OCI-LY3 (cell line): ENCODE measurements around the gene FILIP1L.

ENCODE experiments used
- EZH2phosphoT487 ChIP-seq: fragments of 200-600 bp; shearing (Covaris generic); IDR thresholded peaks from 2 replicates; pipeline ENCODE4 v1.6.1; 2018; ENCODE audit warnings: antibody characterized with exemption, mixed run types, low read depth
- TF ChIP-seq, protein P1 (sequence below): fragments of 200-600, 300-600 bp; sonication (generic); IDR thresholded peaks from 2 replicates; pipeline ENCODE4 v1.5.1; 2014; ENCODE audit warnings: antibody characterized with exemption, low read length, low read depth

DNA sequence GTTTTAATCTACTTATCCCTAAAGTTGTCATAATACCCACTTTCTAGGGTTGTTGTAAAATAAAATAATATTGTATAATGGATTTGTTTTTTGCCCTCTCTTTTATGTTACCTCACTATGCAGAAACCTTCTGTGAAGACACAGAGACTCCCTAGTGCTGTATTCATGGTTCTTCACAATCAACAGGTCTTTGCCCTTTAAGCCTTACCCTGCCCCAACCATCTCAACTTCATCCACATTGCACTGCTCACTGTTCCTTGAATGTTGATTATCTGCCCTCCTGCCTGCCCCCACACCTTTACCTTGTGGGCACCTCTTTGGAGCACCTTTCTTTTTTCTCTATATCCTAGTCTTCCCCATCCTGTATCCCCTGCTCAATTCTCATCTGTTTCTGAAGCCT lies 275.5 kb downstream of the FILIP1L start:
- TF ChIP-seq, protein P1, sequence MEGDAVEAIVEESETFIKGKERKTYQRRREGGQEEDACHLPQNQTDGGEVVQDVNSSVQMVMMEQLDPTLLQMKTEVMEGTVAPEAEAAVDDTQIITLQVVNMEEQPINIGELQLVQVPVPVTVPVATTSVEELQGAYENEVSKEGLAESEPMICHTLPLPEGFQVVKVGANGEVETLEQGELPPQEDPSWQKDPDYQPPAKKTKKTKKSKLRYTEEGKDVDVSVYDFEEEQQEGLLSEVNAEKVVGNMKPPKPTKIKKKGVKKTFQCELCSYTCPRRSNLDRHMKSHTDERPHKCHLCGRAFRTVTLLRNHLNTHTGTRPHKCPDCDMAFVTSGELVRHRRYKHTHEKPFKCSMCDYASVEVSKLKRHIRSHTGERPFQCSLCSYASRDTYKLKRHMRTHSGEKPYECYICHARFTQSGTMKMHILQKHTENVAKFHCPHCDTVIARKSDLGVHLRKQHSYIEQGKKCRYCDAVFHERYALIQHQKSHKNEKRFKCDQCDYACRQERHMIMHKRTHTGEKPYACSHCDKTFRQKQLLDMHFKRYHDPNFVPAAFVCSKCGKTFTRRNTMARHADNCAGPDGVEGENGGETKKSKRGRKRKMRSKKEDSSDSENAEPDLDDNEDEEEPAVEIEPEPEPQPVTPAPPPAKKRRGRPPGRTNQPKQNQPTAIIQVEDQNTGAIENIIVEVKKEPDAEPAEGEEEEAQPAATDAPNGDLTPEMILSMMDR, result no peak
- TF ChIP-seq EZH2phosphoT487, result no peak
